CD4-positive, alpha-beta T cell treated with Interleukin-10 for 1 hour (primary cell): ENCODE results near the gene TMCO4.

Experiments used
- DNase-seq: peaks from one replicate; pipeline ENCODE4 v3.0.0-alpha.2; 2020

Gene TMCO4

DNA sequence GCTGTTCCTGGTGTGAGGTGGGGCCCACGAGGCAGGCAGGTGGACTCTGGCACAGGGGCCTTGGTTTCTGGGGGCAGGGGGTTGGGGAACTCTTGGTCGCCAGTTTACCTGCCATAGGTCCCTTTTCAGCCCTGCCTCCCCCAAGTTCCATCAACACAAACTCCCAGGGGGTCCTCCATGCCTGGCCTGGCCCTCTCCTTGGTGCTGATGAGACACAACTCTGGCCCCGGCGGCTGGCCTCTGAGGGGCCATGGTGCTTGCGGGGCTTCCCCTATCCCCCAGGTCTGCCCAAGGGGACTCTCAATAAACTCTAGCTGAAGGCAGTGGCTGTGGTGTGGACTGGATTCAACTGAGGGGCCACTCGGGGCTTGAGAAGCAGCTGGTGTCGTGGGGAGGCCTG is 119.1 kb downstream of the TMCO4 start:
- DNase-seq, result no peak

DNA sequence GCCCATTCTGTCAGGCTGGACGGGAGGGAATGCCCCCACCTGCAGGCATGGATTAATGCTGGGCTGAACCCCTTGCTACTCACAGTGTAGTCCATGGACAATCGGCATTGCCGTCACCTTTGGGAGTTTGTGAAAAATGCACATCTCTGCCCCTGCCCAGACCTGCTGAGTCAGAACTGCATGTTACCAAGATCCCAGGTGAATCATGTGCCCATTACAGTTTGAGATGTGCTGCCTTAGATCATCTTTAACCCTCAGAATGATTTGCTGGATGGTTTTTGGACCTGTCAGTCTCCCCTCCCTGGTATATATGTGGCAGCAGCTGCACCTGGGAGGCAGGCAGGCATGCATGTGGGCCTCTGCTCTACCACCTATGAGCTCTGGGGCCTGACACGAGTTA is 120.0 kb downstream of the TMCO4 start:
- DNase-seq, result no peak

DNA sequence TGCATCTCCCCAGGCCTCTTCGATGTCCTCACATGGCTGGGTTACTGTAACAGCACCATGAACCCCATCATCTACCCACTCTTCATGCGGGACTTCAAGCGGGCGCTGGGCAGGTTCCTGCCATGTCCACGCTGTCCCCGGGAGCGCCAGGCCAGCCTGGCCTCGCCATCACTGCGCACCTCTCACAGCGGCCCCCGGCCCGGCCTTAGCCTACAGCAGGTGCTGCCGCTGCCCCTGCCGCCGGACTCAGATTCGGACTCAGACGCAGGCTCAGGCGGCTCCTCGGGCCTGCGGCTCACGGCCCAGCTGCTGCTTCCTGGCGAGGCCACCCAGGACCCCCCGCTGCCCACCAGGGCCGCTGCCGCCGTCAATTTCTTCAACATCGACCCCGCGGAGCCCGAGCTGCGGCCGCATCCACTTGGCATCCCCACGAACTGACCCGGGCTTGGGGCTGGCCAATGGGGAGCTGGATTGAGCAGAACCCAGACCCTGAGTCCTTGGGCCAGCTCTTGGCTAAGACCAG is 120.7 kb downstream of the TMCO4 start:
- DNase-seq, result no peak

DNA sequence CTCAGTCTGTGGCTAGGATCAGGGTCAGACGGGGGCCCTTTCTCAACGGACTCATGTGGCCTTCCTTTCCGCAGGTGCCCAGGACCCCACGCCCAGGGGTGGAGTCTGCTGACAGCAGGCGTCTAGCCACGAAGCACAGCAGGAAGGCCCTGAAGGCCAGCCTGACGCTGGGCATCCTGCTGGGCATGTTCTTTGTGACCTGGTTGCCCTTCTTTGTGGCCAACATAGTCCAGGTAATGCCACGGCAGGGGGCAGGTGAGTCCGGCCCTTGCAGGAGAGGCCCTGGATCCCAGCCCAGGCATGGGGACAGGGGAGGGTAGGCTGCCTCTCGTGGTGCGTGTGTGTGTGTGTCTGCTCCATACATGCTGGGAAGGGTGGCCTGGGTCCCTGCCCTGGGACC is 121.2 kb downstream of the TMCO4 start:
- no peak for DNase-seq

DNA sequence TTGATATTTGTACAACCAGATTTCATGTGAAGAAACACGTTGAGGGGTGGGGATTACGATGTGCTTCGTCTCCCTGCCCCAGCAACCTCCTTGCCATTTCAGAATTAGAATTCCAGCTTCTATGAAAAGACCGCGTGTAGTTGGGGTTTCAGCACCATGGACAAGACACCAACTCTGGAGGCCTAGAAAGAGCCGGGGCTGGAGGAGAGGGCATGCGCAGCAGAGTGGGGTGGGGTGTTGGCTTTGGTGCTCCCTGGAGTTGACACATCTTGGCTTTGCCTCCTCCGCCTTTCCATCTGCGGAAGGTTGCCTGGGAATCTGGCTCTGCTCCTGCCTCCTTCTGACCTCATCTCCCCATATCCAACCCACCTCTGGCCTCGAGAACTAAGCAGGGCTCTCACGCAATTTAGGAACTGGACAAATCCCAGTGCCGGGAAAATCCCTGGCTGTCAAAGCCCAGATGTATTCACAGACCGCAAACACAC is 123.2 kb downstream of the TMCO4 start:
- peak; percentile 21 for DNase-seq

- DNase-seq, result no peak
Observed at GRCh38 chr1:19675797-19676196, 123.9 kb downstream of the TMCO4 start.

- DNase-seq, result no peak
Observed at GRCh38 chr1:19672237-19672636, 127.5 kb downstream of the TMCO4 start.

- no peak for DNase-seq
Observed at GRCh38 chr1:19670787-19671186, 128.9 kb downstream of the TMCO4 start.

- DNase-seq, result no peak
Observed at GRCh38 chr1:19668888-19669287, 130.8 kb downstream of the TMCO4 start.

DNA sequence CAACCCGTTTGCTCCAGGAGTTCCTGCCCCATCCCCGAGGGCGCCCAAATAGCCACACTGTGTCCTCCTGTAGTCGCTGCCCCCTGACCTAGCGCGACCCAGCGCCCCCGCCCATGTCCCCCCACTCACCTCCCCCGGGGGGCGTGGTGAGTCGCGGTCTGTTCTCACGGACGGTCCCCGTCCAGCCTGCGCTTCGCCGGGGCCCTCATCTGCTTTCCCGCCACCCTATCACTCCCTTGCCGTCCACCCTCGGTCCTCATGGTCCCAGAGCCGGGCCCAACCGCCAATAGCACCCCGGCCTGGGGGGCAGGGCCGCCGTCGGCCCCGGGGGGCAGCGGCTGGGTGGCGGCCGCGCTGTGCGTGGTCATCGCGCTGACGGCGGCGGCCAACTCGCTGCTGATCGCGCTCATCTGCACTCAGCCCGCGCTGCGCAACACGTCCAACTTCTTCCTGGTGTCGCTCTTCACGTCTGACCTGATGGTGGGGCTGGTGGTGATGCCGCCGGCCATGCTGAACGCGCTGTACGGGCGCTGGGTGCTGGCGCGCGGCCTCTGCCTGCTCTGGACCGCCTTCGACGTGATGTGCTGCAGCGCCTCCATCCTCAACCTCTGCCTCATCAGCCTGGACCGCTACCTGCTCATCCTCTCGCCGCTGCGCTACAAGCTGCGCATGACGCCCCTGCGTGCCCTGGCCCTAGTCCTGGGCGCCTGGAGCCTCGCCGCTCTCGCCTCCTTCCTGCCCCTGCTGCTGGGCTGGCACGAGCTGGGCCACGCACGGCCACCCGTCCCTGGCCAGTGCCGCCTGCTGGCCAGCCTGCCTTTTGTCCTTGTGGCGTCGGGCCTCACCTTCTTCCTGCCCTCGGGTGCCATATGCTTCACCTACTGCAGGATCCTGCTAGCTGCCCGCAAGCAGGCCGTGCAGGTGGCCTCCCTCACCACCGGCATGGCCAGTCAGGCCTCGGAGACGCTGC is 133.9 kb downstream of the TMCO4 start:
- no peak for DNase-seq

DNA sequence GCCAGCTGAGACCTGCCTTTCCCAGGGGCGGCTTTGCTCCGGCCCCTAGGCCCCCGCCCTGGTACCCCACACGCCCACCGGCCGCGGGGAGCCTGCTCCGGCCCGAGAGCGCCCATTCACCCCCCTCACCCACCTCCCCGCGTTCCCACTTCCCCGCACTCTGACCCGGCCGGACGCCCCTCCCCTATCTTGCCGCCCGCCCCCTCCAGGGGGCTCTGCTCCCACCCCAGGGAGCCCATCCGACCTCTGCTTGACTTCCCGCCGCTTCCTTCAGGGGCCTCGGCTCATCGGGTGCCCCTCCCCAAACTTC is 134.6 kb downstream of the TMCO4 start:
- no peak for DNase-seq

DNA sequence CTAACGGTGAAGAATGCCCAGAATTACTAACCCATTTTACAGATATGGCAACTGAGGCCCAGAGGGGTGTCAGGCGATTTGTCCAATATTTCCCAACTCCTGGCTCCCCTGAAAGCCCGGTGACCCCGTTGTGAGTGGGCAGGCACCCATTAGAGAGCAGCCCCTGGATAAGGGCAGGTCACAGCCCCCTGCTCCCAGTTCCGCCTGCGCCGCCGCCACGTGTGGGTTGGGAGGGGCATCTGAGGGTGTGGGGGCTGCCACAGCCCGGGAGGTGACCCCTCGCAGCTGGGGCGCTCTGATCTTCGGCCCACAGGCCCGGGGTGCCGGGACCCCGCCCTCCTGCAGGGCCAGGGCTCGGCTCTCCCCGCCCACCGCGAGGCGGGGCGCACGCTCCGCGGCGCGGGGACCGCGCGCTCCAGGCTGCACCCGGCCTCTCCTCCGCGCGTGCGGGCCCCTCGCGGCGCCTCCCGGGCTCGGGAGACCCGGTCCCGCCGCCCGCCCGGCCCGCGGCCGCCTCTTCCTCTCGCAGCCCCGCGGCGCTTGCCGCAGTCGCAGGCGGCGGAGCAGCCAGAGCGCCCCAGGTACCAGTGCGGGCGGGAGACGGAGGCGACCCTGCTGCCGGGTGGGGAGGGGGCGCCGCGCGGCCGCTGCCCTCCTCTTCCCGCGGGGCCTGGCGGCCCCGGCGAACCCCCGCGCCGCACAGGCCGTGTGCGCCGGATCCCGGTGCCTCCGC is 135.1 kb downstream of the TMCO4 start, which contains the start of gene HTR6:
Gene HTR6 (plus strand): TSS at position 423 of the 733 bp plus-strand sequence. CDS start 879 bp downstream, outside the sequence.
- peak; percentile 48 for DNase-seq

GRCh38 chr1:19662313-19662712 is 137.4 kb downstream of the TMCO4 start:
- no peak for DNase-seq

DNA sequence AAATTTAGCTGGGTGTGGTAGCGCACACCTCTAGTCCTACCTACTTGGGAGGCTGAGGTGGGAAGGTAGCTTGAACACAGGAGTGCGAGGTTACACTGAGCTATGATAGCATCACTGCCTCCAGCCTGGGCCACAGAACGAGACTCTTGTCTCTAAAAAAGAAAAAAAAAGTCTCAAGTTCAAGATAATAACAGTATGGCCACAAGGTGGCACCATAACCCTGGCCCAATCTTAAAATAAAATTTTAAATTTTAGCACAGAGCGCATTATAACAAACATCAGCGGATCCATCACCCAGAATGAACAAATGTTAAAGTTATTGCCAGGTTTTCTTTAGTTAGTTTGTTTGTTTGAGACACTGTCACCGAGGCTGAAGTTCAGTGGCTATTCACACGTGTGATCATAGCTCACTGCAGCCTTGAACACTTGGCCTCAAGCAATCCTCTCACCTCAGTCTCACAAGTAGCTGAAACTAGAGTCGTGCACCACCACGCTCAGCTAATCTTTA is 137.9 kb downstream of the TMCO4 start:
- peak; percentile 73 for DNase-seq

GRCh38 chr1:19658186-19658585 is 141.5 kb downstream of the TMCO4 start:
- no peak for DNase-seq

DNA sequence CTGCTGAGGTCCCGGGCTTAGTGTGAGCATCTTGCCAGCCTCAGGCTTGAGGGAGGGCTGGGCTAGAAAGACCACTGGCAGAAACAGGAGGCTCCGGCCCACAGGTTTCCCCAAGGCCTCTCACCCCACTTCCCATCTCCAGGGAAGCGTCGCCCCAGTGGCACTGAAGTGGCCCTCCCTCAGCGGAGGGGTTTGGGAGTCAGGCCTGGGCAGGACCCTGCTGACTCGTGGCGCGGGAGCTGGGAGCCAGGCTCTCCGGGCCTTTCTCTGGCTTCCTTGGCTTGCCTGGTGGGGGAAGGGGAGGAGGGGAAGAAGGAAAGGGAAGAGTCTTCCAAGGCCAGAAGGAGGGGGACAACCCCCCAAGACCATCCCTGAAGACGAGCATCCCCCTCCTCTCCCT is 142.2 kb downstream of the TMCO4 start:
- DNase-seq, result no peak

- DNase-seq, result no peak
Observed at GRCh38 chr1:19656780-19657466, 142.8 kb downstream of the TMCO4 start.

DNA sequence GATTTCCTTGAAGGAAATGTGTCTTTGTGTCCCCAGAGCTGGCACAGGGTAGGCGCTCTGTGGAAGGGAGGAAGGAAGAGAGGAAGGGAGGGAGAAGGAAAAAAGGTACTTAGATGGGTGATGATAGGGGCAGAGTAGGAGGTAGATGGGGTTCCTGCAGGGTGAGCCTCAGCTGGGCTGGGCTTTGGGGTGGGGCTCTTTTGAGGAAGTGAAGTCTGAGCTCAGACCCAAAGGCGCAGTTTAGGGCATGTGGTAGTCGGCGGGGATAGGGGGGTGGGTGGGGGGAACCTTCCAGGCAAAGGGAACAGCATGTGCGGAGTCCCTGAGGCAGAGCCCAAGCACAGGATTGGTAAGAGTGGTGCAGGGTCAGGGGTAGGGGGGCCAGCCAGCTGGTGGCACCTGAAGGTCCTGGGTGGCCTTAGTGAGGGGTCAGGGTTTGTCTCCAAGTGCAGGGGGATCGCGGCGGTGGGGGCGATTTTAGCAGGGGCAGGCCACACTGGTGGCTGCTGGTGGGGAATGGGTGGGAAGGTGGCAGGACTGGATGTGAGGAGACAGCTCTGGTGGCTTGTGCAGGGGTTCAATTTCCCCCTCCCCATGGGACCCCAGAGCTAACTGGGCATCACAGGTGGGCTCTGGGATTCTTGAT is 143.5 kb downstream of the TMCO4 start:
- DNase-seq, result no peak

DNA sequence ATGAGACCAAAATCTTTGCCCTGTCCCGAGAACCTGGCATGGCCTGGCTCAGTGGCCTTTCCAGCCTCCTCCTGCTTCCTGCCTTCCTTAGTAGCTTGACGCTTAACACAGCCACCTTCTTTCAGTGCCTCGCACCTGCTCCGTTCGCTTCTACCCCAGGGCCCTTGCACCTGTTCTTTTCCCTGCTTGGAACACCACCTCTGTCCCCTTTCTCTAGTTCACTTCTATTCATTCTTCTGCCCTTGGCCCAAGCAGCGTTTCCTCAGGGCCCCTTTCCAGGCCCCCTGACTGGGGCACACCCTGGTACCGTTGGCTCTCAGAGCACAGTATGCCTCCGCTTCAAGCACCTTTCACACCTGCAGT is 144.0 kb downstream of the TMCO4 start:
- no peak for DNase-seq

DNA sequence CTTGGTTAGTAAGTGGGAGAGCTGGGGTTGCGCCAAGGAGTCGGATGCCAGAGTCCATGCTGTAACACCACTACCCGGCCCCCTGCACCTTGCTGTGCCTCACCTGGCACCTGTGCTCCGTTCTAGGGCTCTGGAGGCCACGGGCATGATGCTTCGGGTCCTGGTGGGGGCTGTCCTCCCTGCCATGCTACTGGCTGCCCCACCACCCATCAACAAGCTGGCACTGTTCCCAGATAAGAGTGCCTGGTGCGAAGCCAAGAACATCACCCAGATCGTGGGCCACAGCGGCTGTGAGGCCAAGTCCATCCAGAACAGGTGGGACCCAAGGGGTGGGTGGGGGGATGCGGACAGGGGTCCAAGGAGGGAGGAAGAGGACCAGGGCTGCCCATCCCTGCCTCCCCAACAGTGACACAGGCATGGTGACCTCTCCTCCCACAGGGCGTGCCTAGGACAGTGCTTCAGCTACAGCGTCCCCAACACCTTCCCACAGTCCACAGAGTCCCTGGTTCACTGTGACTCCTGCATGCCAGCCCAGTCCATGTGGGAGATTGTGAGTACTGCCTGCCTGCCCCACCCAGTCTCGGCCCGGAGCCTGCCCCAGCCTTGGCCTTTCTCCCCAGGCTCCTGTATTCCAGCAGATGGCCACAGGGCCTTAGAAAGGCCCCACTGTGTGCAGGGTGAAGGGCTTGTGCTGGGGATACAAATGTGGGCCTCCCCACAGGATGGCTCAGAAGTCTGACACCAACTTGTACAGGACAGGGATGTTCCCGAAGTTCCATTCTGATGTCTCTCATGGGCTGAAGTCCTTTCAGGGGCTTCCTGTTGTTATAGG is 144.6 kb downstream of the TMCO4 start:
- no peak for DNase-seq

GRCh38 chr1:19654386-19654785 is 145.3 kb downstream of the TMCO4 start:
- DNase-seq, result no peak
